HG02885 (cell line): ENCODE measurements around the gene THSD4.
"Not testable (repeated sequence)": the region's sequence is repeated elsewhere in the genome, so short reads cannot be mapped to it uniquely, and the experiment has no call there.

Source experiments
- ATAC-seq: cut with Tn5 transposase; IDR thresholded peaks from one replicate; pipeline ENCODE4 v1.9.1; 2021; ENCODE audit warnings: mild to moderate bottlenecking; ENCODE audit not compliant: unreplicated experiment, poor library complexity

The THSD4 gene

GRCh38 chr15:71357967-71358366 is 242.7 kb downstream of the THSD4 start:
- no peak for ATAC-seq

GRCh38 chr15:71359246-71359645 is 244.0 kb downstream of the THSD4 start:
- ATAC-seq, result no peak

- ATAC-seq, result no peak
Measured at GRCh38 chr15:71362556-71362955, 247.3 kb downstream of the THSD4 start.

GRCh38 chr15:71362987-71363968 is 248.0 kb downstream of the THSD4 start:
- no peak for ATAC-seq

- no peak for ATAC-seq
Measured at GRCh38 chr15:71364117-71364584, 248.9 kb downstream of the THSD4 start.

- ATAC-seq, result no peak
Measured at GRCh38 chr15:71366522-71366921, 251.3 kb downstream of the THSD4 start.

GRCh38 chr15:71366926-71367325 is 251.7 kb downstream of the THSD4 start:
- ATAC-seq, result no peak

GRCh38 chr15:71367737-71368136 is 252.5 kb downstream of the THSD4 start:
- ATAC-seq, result not testable (repeated sequence)

GRCh38 chr15:71372769-71373168 is 257.5 kb downstream of the THSD4 start:
- ATAC-seq, result not testable (repeated sequence)

- ATAC-seq, result no peak
Measured at GRCh38 chr15:71373917-71374316, 258.6 kb downstream of the THSD4 start.

GRCh38 chr15:71374607-71375352 is 259.5 kb downstream of the THSD4 start:
- ATAC-seq, result no peak

- no peak for ATAC-seq
Measured at GRCh38 chr15:71375934-71376333, 260.7 kb downstream of the THSD4 start.

- no peak for ATAC-seq
Measured at GRCh38 chr15:71379893-71380292, 264.6 kb downstream of the THSD4 start.

- no peak for ATAC-seq
Measured at GRCh38 chr15:71380345-71380744, 265.1 kb downstream of the THSD4 start.

GRCh38 chr15:71384501-71384900 is 269.2 kb downstream of the THSD4 start:
- ATAC-seq, result no peak

GRCh38 chr15:71385026-71385425 is 269.8 kb downstream of the THSD4 start:
- no peak for ATAC-seq

GRCh38 chr15:71385457-71385856 is 270.2 kb downstream of the THSD4 start:
- no peak for ATAC-seq

- ATAC-seq, result no peak
Measured at GRCh38 chr15:71386005-71386404, 270.7 kb downstream of the THSD4 start.

GRCh38 chr15:71386448-71387236 is 271.4 kb downstream of the THSD4 start:
- no peak for ATAC-seq

- no peak for ATAC-seq
Measured at GRCh38 chr15:71387810-71388209, 272.5 kb downstream of the THSD4 start.
